Sigmoid colon (tissue), 4 donors: ENCODE data around the gene VWA3B.

Source experiments
- CTCF ChIP-seq, 4 experiments: fragments of 450-650 bp in 3 of 4; fragments of 200-600 bp in 1 of 4; IDR thresholded peaks; one replicate each; pipeline ENCODE4 v1.5.1; 2016 to 2019; ENCODE audit warnings: antibody characterized with exemption in 4 of 4, mild to moderate bottlenecking in 3 of 4, moderate library complexity in 2 of 4
- EP300 ChIP-seq, 4 donors: sonication (generic); formaldehyde crosslinking; IDR thresholded peaks; one replicate each; pipeline ENCODE4 v1.6.1; 2017; ENCODE audit warnings: antibody characterized with exemption in 4 of 4
- POLR2A ChIP-seq, 2 donors: fragments of 450-650 bp; IDR thresholded peaks; one replicate each; pipeline ENCODE4 v1.6.1; 2016; ENCODE audit warnings: antibody characterized with exemption in 2 of 2, mild to moderate bottlenecking in 2 of 2, moderate library complexity in 2 of 2
- POLR2AphosphoS5 ChIP-seq, 4 donors: sonication (generic); formaldehyde crosslinking; IDR thresholded peaks; one replicate each; pipeline ENCODE4 v1.6.1; 2017; ENCODE audit warnings: antibody characterized with exemption in 4 of 4

GRCh38 chr2:98282109-98282508, 195.1 kb downstream of the VWA3B start:
- no peak for TF ChIP-seq CTCF (IDR thresholded peaks at IDR 0.05)
- no peak for TF ChIP-seq POLR2AphosphoS5 (IDR thresholded peaks at IDR 0.05)
- no peak for TF ChIP-seq POLR2A (IDR thresholded peaks at IDR 0.05)
- TF ChIP-seq EP300 (IDR thresholded peaks at IDR 0.05) = no peak
